GM21390 (cell line): ENCODE measurements around the gene ARID1B.

Experiments
- ATAC-seq: cut with Tn5 transposase; IDR thresholded peaks from one replicate; pipeline ENCODE4 v1.9.1; 2021; ENCODE audit not compliant: unreplicated experiment

The ARID1B gene

GRCh38 chr6:157089851-157090250, 312.7 kb downstream of the ARID1B start:
- no peak for ATAC-seq

GRCh38 chr6:157090736-157091135, 313.6 kb downstream of the ARID1B start:
- no peak for ATAC-seq

DNA sequence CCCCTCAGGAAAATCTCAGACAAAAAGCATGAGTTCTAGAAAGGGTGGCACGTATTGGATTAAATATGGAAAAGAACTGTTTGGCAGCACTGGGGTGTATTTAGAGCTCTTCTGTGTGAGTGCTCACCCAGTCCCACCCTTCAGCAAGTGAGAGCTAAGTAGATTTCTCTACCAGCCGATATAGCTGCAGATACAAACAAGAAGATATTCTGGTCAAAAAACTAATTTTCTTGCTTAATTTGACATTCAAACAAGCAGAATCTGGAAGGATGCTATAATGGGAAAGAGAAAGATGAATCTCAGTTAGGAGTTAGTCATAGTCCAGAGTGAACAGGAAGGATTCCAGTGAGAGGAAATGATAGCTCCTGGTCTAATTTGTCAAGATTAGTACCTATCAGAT, 314.1 kb downstream of the ARID1B start:
- ATAC-seq, result no peak

- ATAC-seq, result no peak
Observed at GRCh38 chr6:157091856-157092460, 314.8 kb downstream of the ARID1B start.

DNA sequence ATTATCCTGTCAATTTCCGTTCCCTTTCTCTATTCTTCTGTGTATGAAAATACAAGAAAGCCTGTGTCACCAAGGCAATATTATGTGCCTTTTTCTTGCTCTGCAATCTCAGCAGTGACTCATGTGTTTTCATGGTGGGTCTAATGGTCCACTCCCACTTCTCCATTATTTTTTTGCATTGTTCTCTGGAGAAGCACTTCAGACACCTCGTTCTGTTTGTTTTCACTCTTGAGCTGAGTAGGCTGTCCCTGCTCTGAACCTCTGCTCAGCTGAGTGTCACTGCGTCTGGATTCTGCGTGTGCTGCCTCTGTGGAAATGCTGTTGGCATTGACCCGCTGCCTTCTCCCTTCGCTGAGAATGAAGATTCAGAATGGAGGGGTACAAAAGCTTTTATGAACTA, 315.6 kb downstream of the ARID1B start:
- ATAC-seq, result no peak

DNA sequence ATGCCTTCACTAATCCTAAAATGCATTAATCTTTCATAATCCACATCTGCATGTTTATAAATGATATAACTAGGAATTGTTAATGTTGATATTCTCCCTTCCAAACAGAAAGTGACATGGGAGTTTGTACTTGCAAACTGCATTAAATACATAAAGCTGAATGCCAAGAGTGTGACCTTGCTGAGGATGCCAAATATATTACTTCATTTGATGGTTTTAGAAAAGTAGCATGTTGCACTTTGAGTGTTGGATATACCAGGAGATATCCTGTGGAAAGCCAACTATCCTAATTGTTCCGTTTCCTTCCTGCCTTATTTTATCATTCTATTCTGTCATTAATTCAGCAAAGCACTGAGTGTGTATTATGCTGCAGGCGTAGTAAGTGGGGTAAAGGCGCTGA, 316.4 kb downstream of the ARID1B start:
- no peak for ATAC-seq

DNA sequence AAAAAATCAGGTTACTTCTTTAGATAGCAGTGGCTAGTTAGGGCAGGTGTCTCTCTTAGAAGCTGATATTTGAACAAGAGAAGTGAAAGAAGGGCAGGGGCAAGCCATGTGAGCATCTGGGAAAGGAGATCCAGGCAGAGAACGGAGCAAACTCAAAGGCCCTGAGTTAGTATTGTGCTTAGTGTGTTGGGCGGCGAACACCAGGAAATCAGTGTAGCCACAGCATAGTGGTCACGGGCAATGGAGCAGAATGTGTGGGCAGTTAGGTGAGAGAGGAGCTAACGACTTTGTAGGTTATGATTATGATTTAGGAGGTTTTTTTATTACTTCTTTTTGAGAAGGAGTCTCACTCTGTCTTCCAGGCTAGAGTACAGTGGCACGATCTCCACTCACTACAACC, 316.9 kb downstream of the ARID1B start:
- ATAC-seq, result peak; percentile 80

DNA sequence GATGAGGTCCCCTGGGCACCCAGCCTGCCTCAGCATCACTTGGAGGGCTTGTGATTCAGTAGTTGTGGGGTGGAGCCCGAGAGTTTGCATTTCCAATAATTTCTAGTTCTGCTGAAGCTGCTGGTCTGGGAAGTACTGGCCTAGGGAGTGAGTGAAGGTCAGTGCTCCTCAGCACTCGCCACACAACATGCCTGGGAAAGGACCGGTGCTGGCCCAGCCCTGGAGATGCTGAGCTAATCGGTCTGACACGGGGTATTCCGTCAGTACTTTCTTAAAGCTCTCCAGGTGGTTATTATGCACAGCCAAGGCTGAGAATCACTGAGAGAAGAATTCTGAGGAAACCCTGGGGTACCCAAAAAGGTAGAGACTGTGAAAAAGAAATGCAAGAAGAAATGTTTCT, 317.9 kb downstream of the ARID1B start:
- no peak for ATAC-seq

DNA sequence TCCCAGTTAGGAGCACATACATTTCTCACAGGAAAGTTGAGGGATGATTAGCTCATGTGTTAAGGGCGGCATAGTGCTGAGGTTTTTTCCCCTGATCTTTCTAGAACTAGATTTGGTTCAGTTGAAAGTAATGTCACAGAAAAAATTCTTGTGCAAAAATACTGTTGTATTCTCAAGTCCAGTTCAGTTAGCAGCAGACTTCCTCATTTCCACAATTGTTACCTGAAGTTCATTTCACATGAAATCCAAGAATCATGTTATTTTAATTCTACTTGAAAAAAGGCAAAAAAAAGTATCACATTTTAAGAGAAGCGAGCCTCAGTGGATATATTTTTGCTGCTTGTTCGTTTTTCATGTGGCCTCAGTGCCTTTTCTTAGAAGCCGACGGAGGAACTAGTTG, 318.4 kb downstream of the ARID1B start:
- ATAC-seq, result no peak

DNA sequence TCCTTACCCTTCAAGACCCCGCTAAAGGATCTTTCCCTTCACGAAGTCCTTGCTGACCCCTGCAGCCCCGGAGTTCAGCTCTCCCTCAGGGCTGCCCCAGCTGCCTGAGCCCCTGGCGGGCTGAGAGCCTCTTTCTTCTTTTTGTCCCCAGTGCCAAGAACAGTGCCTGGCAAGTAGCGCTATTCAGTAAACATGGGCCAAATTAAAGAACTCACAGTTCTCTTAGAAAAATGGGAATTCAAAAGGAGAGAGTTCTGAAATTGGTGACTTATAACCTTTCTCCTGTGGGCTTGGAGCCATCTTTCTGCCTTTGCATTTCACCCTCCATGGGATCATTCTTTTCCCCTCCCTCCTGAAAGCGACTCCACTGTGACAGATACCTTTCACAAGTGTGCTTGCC, 318.9 kb downstream of the ARID1B start:
- no peak for ATAC-seq

DNA sequence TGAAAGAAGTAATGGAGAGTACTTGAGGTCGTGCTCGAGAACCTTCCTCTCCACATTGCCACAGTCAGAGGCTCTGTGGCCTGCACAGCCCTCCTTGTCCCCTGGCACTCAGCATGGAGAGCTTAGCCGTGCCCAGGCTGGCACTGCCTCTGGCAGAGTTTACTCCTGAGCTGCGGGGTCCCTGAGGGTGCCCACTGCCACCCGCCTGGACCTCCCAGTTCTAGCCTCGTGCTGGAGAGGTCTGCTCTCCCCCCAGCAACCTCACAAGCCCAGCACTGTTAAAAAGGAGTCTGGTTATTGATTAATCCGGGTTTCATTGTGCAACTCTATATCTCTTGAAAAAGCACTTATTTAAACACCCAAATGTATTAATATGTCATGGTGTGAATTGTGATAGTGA, 319.3 kb downstream of the ARID1B start:
- no peak for ATAC-seq

DNA sequence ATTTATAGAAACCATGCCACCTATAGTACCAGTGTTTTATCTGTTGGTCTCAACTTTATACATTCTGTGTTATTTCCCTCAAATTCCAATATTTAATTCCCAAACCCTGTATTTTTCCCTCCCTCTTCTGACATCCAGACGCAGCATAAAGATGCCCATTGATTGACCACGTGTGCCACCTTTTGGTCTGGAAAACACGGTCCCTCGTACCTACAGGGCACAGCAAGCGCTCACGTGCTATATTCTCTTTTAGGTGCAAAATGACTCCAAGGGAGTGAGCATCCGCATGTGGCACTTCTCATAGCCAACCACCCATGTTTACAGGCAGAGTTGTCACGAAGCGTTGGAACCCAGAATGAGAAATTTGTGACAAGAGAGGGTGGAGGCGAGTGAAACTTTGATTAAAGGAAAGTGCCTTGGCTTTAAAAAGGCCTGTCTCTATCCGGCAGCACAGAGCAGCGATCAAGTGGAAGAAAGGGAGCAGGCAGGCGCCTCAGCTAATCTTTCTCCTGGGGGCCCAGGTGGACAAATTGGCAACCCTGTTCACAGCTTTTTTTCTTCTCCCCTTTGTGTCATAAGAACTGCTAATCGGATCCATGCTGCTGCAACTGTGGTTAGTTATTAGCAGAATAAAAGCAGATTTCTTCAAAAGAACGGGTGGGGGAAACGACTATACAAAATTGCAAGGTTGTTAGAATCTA, 320.2 kb downstream of the ARID1B start:
- ATAC-seq, result no peak

DNA sequence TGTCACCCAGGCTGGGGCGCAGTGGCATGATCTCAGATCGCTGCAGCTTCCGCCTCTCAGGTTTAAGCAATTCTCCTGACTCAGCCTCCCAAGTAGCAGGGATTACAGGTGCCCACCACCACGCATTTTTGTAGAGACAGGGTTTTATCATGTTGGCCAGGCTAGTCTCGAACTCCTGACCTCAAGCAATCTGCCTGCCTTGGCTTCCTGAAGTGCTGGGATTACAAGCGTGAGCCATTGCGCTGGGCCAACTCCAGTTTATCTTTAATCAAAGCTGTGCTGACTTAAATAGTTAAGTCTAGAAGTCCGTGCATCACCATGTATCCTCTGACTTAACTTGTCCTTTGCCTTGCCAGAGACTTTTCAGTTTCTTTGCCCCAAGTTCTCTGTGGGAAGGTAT, 321.8 kb downstream of the ARID1B start:
- no peak for ATAC-seq

DNA sequence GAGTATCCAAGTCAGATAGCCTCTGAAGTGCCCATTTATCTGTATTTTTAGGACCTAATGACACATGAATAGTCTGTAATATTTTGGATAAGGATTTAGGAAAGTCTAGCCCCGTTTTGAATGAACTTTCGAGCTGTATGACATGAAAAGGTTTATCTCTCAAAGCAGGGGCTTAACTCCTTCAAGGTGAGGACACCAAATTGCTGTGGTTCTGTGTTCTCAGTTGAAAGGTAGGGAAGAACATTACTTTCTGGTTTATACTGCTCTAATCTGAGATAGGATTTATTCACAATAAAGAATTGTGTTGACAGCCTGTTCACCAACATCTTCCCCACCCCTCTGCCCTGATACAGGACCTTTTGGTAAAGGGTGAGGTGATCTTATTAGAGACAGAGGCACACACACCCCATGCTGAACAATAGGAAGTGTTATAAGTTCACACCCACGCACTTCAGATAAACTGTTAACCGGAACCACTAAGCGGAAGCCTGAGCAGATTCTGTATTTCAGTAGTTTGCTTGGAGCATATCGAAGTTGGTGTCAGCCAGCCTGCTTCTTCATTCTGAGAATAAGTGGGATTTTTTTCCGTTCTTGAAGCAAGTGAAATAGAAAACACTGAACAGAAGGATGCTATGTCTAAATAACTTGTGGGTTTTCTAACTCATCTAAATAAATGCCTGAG, 322.9 kb downstream of the ARID1B start:
- ATAC-seq, result peak; percentile 100

DNA sequence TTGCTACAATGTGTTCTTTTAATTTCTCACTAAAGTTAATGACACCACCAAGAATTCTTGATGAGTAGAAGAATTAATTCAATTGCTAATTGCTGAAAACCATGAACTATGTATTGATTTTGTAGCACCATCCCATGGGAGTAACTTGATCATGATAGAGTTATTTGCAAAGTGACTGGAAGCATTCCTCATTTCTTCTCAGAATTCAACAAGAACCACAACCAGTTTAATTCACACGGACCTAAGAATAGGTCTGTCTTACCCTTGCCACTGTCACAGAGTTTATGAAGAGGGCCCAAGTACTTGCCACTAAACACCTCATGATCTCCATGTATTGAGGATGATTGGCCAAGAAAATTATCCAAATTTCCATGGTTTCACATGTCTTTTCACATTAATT, 324.0 kb downstream of the ARID1B start:
- ATAC-seq, result no peak

DNA sequence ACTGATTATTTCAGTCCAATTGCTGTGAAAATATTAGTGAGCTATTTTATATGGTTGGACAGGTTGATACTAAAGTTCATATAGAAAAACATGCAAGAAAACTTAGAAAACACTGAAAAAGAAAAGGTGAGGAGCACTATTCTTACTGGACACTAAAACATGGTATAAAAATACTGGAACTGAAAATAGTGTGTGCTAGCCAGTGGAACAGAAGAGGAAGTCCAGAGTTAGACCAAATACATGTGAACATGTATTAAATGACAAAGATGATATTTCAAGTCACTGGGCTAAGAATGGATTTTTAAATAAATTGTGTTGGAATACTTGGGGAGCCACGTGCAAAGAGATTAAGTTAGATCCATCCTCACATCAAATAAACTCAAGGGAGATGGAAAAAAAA, 327.6 kb downstream of the ARID1B start:
- no peak for ATAC-seq

DNA sequence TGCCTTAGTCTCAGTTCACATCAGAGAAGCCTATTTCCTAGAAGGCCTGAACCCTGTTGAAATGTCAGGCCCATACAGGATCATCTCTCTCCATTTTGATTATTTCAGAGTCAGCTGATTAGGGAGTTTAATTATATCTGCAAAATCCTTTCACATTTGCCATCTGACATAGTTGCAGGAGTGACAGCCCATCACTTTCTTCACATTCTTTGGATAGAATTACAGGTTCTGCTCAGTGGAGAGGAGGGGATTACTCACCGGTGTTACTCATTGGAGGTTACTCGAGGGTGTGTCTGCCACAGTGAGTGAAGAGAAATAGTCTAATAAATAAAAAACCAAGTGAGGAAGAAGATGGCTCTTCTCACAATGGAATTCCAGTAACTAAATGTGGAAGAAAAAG, 329.3 kb downstream of the ARID1B start:
- no peak for ATAC-seq

DNA sequence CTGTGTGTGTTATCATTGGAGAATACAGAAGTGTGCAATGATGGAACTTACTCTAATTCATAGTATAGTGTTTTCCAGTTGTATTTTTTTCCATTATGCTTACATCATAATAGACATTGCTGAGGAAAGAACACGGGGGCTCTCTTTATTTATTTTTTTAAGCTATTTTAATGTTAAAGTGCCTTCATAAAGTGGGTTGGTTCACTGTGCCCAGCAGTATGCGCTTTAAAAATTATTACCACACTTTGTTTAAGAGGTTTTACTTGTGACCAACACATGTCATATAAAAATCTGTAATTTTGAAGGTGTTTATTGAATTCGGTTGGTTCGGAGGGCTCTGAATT, 330.4 kb downstream of the ARID1B start:
- ATAC-seq, result no peak

DNA sequence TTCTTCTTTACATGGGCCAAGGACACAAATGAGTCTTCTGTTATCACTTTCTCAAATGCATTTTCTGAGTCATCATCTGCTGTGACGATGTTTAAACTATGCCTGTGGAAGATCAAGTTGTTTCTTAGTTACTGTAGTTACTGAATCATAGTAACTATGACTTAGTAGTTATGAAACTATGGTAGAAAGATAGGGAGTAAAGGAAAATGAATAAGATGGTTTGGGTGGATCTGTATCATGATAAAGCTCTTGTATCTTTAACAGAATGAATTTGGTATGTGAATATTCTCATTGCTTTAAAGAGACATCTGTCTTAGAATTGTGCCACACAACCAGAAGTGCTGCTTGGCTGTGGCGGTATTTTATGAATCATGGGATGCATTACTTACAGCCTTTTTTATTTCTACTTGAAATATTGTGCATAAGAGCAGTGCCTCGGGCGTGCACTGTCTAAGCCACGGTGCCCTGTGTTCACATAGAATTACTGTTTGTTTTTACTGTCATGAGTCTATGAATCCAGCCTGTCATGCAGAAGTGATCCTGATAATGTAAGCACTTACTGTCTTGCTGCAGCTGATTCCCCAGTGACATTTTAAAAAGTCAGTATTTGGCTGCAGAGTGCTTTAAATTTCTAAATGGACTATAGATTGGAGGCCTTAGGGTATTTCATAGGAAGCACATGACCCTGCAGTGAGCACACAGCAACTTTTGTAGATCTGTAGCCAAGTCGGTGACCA, 330.9 kb downstream of the ARID1B start:
- no peak for ATAC-seq

DNA sequence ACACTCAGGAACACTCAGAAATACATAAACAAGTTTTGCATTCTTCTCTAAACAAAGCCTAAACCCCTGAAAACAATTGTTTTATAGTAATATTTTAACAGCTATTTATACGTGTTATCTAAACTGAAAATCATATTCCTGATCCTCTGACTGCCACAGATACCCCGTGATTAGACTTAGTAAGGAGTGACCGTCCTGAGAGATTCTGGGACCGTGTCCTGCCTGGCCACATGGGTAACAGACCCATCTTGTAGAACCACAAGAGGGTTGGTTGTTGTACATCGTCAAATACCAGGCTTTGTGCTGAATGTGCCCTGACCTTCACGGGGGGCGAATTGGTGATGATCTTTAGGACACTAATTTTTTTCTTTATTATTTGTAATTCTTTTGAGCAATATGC, 331.7 kb downstream of the ARID1B start:
- no peak for ATAC-seq

GRCh38 chr6:157110607-157111006, 333.4 kb downstream of the ARID1B start:
- no peak for ATAC-seq

GRCh38 chr6:157113389-157113788, 336.2 kb downstream of the ARID1B start:
- ATAC-seq, result no peak
